WTC11 (cell line): ENCODE measurements around the gene TMEM50A.
"Not testable (repeated sequence)": the region's sequence is repeated elsewhere in the genome, so short reads cannot be mapped to it uniquely, and the experiment has no call there.

Experiments
- CREM ChIP-seq: sonication (generic); formaldehyde crosslinking; IDR thresholded peaks from 2 replicates; pipeline ENCODE4 v1.8.1; 2022; ENCODE audit warnings: mild to moderate bottlenecking, missing genetic modification reagents, moderate library complexity
- FOXP1 ChIP-seq: sonication (generic); formaldehyde crosslinking; IDR thresholded peaks from 2 replicates; pipeline ENCODE4 v1.8.0; 2022; ENCODE audit warnings: missing genetic modification reagents, mild to moderate bottlenecking, moderate library complexity, borderline replicate concordance
- NFE2L1 ChIP-seq: sonication (generic); formaldehyde crosslinking; IDR thresholded peaks from 2 replicates; pipeline ENCODE4 v1.8.1; 2023; ENCODE audit warnings: missing genetic modification reagents
- ZNF138 ChIP-seq: sonication (generic); formaldehyde crosslinking; conservative IDR thresholded peaks from 2 replicates; pipeline ENCODE4 v1.8.1; 2022; ENCODE audit warnings: mild to moderate bottlenecking, moderate library complexity, missing genetic modification reagents
- TF ChIP-seq, protein P1 (sequence below): sonication (generic); formaldehyde crosslinking; conservative IDR thresholded peaks from 2 replicates; pipeline ENCODE4 v1.8.1; 2022; ENCODE audit warnings: mild to moderate bottlenecking, missing genetic modification reagents
- TF ChIP-seq, protein P2 (sequence below): sonication (generic); formaldehyde crosslinking; IDR thresholded peaks from 2 replicates; pipeline ENCODE4 v1.8.1; 2023; ENCODE audit warnings: mild to moderate bottlenecking, missing genetic modification reagents
- TF ChIP-seq, protein P3 (sequence below): sonication (generic); formaldehyde crosslinking; IDR thresholded peaks from 2 replicates; pipeline ENCODE4 v1.8.1; 2022; ENCODE audit warnings: low read depth, missing genetic modification reagents, borderline replicate concordance

DNA sequence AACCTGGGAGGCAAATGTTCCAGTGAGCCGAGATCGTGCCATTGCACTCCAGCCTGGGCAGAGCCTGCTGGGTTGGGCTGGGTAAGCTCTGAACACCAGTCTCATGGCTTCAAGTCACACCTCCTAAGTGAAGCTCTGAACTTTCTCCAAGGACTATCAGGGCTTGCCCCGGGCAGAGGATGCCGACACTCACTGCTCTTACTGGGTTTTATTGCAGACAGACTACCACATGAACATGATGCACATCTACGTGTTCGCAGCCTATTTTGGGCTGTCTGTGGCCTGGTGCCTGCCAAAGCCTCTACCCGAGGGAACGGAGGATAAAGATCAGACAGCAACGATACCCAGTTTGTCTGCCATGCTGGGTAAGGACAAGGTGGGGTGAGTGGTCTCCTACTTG lies 37.4 kb upstream of the TMEM50A start:
- TF ChIP-seq FOXP1 (CRISPR knock-in tag); ZNF138; CREM (CRISPR knock-in tag); NFE2L1 (CRISPR knock-in tag): not testable (repeated sequence)
- TF ChIP-seq, protein P1, sequence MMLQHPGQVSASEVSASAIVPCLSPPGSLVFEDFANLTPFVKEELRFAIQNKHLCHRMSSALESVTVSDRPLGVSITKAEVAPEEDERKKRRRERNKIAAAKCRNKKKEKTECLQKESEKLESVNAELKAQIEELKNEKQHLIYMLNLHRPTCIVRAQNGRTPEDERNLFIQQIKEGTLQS: not testable (repeated sequence)
- TF ChIP-seq, protein P2, sequence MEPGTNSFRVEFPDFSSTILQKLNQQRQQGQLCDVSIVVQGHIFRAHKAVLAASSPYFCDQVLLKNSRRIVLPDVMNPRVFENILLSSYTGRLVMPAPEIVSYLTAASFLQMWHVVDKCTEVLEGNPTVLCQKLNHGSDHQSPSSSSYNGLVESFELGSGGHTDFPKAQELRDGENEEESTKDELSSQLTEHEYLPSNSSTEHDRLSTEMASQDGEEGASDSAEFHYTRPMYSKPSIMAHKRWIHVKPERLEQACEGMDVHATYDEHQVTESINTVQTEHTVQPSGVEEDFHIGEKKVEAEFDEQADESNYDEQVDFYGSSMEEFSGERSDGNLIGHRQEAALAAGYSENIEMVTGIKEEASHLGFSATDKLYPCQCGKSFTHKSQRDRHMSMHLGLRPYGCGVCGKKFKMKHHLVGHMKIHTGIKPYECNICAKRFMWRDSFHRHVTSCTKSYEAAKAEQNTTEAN (CRISPR knock-in tag): not testable (repeated sequence)
- TF ChIP-seq, protein P3, sequence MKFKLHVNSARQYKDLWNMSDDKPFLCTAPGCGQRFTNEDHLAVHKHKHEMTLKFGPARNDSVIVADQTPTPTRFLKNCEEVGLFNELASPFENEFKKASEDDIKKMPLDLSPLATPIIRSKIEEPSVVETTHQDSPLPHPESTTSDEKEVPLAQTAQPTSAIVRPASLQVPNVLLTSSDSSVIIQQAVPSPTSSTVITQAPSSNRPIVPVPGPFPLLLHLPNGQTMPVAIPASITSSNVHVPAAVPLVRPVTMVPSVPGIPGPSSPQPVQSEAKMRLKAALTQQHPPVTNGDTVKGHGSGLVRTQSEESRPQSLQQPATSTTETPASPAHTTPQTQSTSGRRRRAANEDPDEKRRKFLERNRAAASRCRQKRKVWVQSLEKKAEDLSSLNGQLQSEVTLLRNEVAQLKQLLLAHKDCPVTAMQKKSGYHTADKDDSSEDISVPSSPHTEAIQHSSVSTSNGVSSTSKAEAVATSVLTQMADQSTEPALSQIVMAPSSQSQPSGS (CRISPR knock-in tag): not testable (repeated sequence)
